Measurements from ENCODE around the gene DPM1.

DPM1 gene

GRCh38 chr20:50957798-50958614 lies at the start of gene DPM1:
DPM1 (minus strand) TSS chr20:50958532; CDS start chr20:50958523, 9 bp downstream.
- peak; percentile 2 for TF ChIP-seq CTCF (conservative IDR thresholded peaks at IDR 0.05; ENCODE audit: low read depth, low read length)
- peak; percentile 92 for DNase-seq (ENCODE audit: low read depth)
- peak within 1 kb of the TSS; percentile 78 for H3K4me3 ChIP-seq (ENCODE audit: low read depth, low read length)

GRCh38 chr20:51005214-51005613 lies 46.9 kb upstream of the DPM1 start:
- H3K4me3 ChIP-seq (ENCODE audit: low read depth, low read length) = no peak overlapping the region
- no peak for TF ChIP-seq CTCF (conservative IDR thresholded peaks at IDR 0.05; ENCODE audit: low read depth, low read length)
- DNase-seq (ENCODE audit: low read depth) = no peak

- no peak overlapping the region for H3K4me3 ChIP-seq (ENCODE audit: low read depth, low read length)
- DNase-seq (ENCODE audit: low read depth) = no peak
- TF ChIP-seq CTCF (conservative IDR thresholded peaks at IDR 0.05; ENCODE audit: low read depth, low read length) = no peak
Observed at GRCh38 chr20:51004781-51005180, 46.4 kb upstream of the DPM1 start.

DNA sequence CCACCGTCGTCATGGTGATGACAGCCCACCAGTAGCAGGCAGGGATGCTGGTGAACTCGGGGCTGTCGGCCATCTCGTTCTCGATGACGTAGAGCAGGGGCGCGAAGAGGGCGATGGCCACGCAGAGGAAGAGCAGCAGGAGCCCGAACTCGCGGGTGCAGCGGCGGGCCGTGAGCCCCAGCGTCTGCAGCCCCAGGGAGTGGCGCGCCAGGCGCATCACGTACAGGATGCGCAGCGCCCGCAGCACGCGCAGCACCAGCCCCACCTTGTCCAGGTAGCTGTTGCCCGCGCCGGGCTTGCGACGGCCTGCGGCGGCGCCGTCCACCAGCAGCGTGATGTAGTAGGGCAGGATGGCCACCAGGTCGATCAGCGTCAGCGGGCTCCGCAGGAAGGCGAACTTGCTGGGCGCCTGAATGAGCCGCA lies 46.0 kb upstream of the DPM1 start:
- no peak for TF ChIP-seq CTCF (conservative IDR thresholded peaks at IDR 0.05; ENCODE audit: low read depth, low read length)
- H3K4me3 ChIP-seq (ENCODE audit: low read depth, low read length) = no peak overlapping the region
- DNase-seq (ENCODE audit: low read depth) = no peak

GRCh38 chr20:51003753-51004152 lies 45.4 kb upstream of the DPM1 start:
- TF ChIP-seq CTCF (conservative IDR thresholded peaks at IDR 0.05; ENCODE audit: low read depth, low read length) = no peak
- DNase-seq (ENCODE audit: low read depth) = no peak
- H3K4me3 ChIP-seq (ENCODE audit: low read depth, low read length) = no peak overlapping the region

- no peak overlapping the region for H3K4me3 ChIP-seq (ENCODE audit: low read depth, low read length)
- no peak for TF ChIP-seq CTCF (conservative IDR thresholded peaks at IDR 0.05; ENCODE audit: low read depth, low read length)
- DNase-seq (ENCODE audit: low read depth) = no peak
Observed at GRCh38 chr20:51002633-51003032, 44.3 kb upstream of the DPM1 start.

Data from choroid plexus epithelial cell (primary cell).